Left lung (tissue), 10 donors: ENCODE measurements around the gene TP53I13. TPM values are rescaled to one million over a fixed set of nuclear protein-coding genes. Genes with fewer than 3 reads are reported as not detected.

Experiments used
- ATAC-seq: fragments of 200-7000 bp; cut with Tn5 transposase; one replicate; pipeline ENCODE4 v1.9.1; 2020; ENCODE audit warnings: moderate library complexity
- DNase-seq, 4 donors: peaks; one replicate each; pipeline ENCODE4 v3.0.0-alpha.2; 2013 to 2020
- H3K27ac ChIP-seq, 2 donors: fragments of 200-600 bp; sonication (generic) in 1 of 2; one replicate each; pipeline versions ENCODE4 v1.5.0 to v1.8.0; 2020 to 2021
- H3K27me3 ChIP-seq, 2 donors: fragments of 200-600 bp; sonication (generic) in 1 of 2; one replicate each; pipeline versions ENCODE4 v1.5.0 to v1.8.0; 2020 to 2021
- H3K36me3 ChIP-seq, 2 donors: fragments of 200-600 bp; sonication (generic) in 1 of 2; one replicate each; pipeline versions ENCODE4 v1.5.0 to v1.8.0; 2020 to 2021
- H3K4me1 ChIP-seq, 2 donors: fragments of 200-600 bp; one replicate each; pipeline ENCODE4 v1.8.0; 2021
- H3K4me3 ChIP-seq, 2 donors: fragments of 200-600 bp; sonication (generic) in 1 of 2; one replicate each; pipeline versions ENCODE4 v1.5.0 to v1.8.0; 2020 to 2021; ENCODE audit warnings: mild to moderate bottlenecking in 1 of 2
- H3K9me3 ChIP-seq, 2 donors: fragments of 200-600 bp; sonication (generic) in 1 of 2; one replicate each; pipeline versions ENCODE4 v1.5.0 to v1.8.0; 2020 to 2021
- intact Hi-C, 2 donors: fragments of 100-400 bp; cut with DNase I; formaldehyde crosslinking; loops; one replicate each; pipeline versions ENCODE4 v1.11.2 to v1.14.2; 2022
- polyA plus RNA-seq, 6 donors: library from polyadenylated mRNA; unstranded; fragments of 120-200 nt; gene quantifications; one replicate each; pipeline ENCODE4 v1.2.1, GENCODE V29; 2013; ENCODE audit not compliant: insufficient read length in 6 of 6
- total RNA-seq, 2 donors: library from RNA; stranded (reverse); fragmentation: NEBNext Ultra II Directional; extraction: Animal tissue kit (Norgen Biotek cat#: 25700); gene quantifications; one replicate each; pipeline ENCODE4 v1.2.1, GENCODE V29; 2021
- TF ChIP-seq, protein P1 (sequence below), 2 donors: fragments of 200-600 bp; sonication (generic) in 1 of 2; IDR thresholded peaks; one replicate each; pipeline versions ENCODE4 v1.5.0 to v1.8.0; 2021; ENCODE audit warnings: antibody characterized with exemption in 2 of 2
- donor health status: DM: no; HTN: yes; CAD: no.
- donor health status: DM: no; HTN: no; CAD: no.

The TP53I13 gene
- total and polyA plus RNA-seq, 8 donors: 24.8 to 58.5 (median 32.5) TPM

DNA sequence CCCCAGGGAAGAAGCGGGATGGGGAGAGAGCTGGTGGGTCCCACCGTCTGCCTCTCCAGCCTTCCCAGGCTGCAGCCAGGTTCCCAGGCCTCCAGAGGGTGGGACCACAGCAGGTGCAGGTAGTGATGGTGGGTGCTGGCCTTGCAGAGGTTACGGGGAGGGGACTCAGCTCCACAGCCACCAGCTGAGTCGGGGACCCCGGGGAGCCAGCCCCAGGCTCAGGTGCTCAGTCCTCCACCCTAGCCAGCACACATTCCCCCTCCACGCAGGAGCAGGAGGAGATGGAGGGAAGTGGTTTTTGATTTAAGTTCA is 5.0 kb downstream of the TP53I13 start:
- H3K9me3 ChIP-seq: no peaks in the 10 kb centered on the region
- H3K4me1 ChIP-seq: peaks cover 10 to 32% of the 10 kb centered on the region in 2 donors
- ATAC-seq (no peak), DNase-seq (peak in 1 of 4 donors; percentile 51)
- H3K27ac ChIP-seq: no peak overlapping the region
- peaks cover 0 to 55% of the 10 kb centered on the region in 2 donors for H3K36me3 ChIP-seq
- no peaks in the 10 kb centered on the region for H3K27me3 ChIP-seq
- intact Hi-C loops: no loop called here
- H3K4me3 ChIP-seq: no peak overlapping the region
- TF ChIP-seq, protein P1, sequence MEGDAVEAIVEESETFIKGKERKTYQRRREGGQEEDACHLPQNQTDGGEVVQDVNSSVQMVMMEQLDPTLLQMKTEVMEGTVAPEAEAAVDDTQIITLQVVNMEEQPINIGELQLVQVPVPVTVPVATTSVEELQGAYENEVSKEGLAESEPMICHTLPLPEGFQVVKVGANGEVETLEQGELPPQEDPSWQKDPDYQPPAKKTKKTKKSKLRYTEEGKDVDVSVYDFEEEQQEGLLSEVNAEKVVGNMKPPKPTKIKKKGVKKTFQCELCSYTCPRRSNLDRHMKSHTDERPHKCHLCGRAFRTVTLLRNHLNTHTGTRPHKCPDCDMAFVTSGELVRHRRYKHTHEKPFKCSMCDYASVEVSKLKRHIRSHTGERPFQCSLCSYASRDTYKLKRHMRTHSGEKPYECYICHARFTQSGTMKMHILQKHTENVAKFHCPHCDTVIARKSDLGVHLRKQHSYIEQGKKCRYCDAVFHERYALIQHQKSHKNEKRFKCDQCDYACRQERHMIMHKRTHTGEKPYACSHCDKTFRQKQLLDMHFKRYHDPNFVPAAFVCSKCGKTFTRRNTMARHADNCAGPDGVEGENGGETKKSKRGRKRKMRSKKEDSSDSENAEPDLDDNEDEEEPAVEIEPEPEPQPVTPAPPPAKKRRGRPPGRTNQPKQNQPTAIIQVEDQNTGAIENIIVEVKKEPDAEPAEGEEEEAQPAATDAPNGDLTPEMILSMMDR (IDR thresholded peaks at IDR 0.05): no peak

- ATAC-seq: no peak
- Histone ChIP-seq H3K36me3 (peaks cover 0 to 61% of the 10 kb centered on the region in 2 donors), H3K4me1 (peaks cover 10 to 27% of the 10 kb centered on the region in 2 donors), H3K4me3 (no peak overlapping the region), H3K9me3 (no peaks in the 10 kb centered on the region), H3K27me3 (no peaks in the 10 kb centered on the region), H3K27ac (no peak overlapping the region)
- TF ChIP-seq, protein P1 (IDR thresholded peaks at IDR 0.05): no peak
- intact Hi-C loops: no loop called here
- peak in 2 of 4 donors; percentile 27 to 62 for DNase-seq
Measured at GRCh38 chr17:29573871-29574731, 5.6 kb downstream of the TP53I13 start.

DNA sequence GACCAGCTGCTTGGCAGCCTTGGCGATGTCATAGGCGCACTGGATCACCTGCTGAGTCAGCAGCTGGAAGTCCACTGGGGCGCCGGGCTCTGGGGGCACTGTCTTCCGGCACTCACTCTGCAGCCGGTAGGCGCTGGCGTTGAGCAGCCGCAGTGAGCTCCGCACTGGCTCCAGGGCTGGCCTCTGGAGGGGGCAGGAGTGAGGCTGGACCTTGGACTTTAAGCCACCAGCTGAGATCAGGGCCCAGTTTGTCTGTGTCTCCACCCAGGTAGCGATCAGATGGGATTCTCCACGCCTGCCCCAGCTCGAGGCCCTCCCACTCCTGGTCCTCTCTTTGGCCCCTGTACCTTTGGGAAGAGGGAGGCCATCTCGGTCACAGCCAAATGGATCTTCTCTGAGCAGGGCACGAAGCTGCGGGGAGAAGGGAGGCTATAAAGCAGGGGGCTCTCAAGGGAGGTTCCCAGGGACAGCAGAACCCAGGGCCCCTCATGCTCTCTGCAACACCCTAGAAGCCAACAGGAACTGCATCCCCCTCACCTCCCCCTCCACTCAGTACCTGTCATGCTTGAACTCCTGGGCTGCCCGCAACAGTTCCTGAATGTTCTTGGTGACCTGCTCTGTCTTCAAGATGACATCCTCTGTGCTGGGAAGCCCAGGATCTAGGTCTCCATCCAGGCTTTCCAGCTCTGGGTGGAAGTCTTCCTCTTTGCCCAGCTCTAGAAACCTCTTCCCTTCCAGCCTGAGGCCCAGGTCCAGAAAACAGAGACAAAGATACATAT is 6.4 kb downstream of the TP53I13 start:
- Histone ChIP-seq H3K27me3 (no peaks in the 10 kb centered on the region), H3K4me3 (no peak overlapping the region), H3K27ac (no peak overlapping the region), H3K4me1 (peaks cover 6 to 20% of the 10 kb centered on the region in 2 donors), H3K36me3 (peaks cover 0 to 69% of the 10 kb centered on the region in 2 donors), H3K9me3 (no peaks in the 10 kb centered on the region)
- TF ChIP-seq, protein P1 (IDR thresholded peaks at IDR 0.05): no peak
- intact Hi-C loops: no loop called here
- ATAC-seq: no peak
- peak in 1 of 4 donors; percentile 75 for DNase-seq

DNA sequence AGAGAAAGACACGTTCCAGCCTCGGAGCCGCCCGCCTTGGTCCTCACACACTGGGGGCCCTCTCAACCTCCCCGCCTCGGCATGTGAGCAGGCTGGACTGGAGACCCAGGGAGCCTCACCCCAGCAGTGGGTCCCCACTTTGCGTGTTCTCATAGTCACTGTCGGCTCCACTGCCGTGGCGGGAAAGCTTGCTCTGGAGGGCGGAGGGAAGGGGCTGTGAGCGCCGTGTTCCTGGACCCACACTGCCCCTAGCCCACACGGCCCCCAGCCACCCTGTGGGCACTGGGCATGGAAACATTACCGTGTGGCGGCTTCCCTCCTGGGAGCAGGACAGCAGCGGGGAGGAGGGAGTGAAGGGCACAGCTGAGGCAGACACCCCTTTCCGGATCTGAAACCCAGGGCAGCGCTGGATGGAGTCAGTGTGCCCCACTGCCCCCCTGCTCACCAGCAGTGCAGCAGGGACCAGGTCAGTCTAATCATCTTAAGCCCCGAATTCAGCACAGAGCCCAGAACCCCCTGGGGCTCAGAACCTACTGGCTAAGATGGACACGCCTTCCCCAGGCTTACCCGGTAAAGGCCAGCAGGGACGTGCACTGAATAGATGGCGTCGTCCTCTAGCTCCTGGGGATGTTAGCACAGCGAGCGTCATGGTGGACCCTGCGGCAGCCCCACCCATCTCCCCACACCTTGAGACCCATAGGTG is 7.2 kb downstream of the TP53I13 start:
- no peak overlapping the region for H3K27ac ChIP-seq
- peak in 1 of 4 donors; percentile 67 for DNase-seq
- peaks cover 0 to 70% of the 10 kb centered on the region in 2 donors for H3K36me3 ChIP-seq
- intact Hi-C loops: no loop called here
- ATAC-seq: no peak
- peaks cover 6 to 27% of the 10 kb centered on the region in 2 donors for H3K4me1 ChIP-seq
- H3K4me3 ChIP-seq: no peak overlapping the region
- H3K9me3 ChIP-seq: no peaks in the 10 kb centered on the region
- TF ChIP-seq, protein P1 (IDR thresholded peaks at IDR 0.05): no peak
- H3K27me3 ChIP-seq: no peaks in the 10 kb centered on the region
